Measurements from ENCODE around the gene ARID1A.

DNA sequence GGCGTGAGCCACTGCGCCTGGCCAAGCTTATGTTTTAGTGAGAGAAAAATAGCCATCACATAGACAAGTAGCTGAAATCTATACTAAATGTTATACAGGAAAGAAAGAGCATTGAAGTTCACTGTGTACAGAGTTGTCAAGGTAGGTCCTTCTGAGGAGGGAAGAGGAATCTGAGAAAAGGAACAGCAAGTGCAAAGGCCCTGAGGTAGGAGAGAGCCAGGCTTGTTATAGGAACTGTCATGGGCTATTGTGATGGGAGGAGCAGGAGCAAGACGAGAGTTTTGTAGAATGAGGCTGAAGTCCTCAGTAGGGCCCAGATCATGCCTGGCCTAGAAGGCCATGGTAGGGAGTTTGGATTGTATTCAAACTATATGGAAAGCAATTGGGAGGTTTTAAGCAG lies 135.2 kb downstream of the ARID1A start:
- TF ChIP-seq, protein P1, sequence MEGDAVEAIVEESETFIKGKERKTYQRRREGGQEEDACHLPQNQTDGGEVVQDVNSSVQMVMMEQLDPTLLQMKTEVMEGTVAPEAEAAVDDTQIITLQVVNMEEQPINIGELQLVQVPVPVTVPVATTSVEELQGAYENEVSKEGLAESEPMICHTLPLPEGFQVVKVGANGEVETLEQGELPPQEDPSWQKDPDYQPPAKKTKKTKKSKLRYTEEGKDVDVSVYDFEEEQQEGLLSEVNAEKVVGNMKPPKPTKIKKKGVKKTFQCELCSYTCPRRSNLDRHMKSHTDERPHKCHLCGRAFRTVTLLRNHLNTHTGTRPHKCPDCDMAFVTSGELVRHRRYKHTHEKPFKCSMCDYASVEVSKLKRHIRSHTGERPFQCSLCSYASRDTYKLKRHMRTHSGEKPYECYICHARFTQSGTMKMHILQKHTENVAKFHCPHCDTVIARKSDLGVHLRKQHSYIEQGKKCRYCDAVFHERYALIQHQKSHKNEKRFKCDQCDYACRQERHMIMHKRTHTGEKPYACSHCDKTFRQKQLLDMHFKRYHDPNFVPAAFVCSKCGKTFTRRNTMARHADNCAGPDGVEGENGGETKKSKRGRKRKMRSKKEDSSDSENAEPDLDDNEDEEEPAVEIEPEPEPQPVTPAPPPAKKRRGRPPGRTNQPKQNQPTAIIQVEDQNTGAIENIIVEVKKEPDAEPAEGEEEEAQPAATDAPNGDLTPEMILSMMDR (conservative IDR thresholded peaks at IDR 0.05; ENCODE audit: low read length) = no peak
- TF ChIP-seq EZH2phosphoT487 (IDR thresholded peaks at IDR 0.05; ENCODE audit: borderline replicate concordance, low read depth, low read length) = no peak

All from OCI-LY7 (cell line).